GM21381 (cell line): ENCODE data around the gene FAM234A.
"Not testable (repeated sequence)": the region's sequence is repeated elsewhere in the genome, so short reads cannot be mapped to it uniquely, and the experiment has no call there.

Experiments used
- ATAC-seq: cut with Tn5 transposase; IDR thresholded peaks from one replicate; pipeline ENCODE4 v1.9.1; 2021; ENCODE audit warnings: mild to moderate bottlenecking, moderate library complexity; ENCODE audit not compliant: unreplicated experiment

Gene FAM234A

DNA sequence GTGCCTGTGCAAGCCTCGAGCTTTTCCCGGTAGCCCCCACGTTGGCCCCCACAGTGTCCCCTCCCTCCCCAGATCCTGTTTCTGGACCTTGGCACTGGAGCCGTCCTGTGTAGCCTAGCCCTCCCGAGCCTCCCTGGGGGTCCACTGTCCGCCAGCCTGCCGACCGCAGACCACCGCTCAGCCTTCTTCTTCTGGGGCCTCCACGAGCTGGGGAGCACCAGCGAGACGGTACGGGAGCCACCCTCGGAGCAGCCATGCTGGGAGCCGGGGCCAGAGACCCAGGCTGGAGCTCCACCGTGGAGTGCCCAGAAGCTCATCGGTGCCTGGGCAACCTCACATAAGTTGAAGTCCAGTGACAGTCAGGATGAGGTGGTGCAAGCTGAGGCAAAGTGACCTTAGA, 29.3 kb downstream of the FAM234A start:
- no peak for ATAC-seq

DNA sequence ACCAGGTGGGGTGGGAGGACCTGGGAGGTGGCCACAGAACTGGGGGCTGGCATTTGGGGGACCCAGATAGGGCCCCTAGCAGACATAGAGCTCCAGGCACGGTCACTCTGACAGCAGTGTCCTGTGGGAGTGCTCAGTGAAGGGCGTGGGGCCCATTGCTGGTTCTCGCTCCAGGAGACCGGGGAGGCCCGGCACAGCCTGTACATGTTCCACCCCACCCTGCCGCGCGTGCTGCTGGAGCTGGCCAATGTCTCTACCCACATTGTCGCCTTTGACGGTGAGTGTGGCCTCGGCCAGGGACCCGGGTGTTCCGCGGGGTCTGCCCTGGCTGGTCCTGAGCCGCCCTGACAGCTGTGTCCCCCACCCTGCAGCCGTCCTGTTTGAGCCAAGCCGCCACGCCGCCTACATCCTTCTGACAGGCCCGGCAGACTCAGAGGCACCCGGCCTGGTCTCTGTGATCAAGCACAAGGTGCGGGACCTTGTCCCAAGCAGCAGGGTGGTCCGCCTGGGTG, 29.9 kb downstream of the FAM234A start:
- ATAC-seq, result no peak

DNA sequence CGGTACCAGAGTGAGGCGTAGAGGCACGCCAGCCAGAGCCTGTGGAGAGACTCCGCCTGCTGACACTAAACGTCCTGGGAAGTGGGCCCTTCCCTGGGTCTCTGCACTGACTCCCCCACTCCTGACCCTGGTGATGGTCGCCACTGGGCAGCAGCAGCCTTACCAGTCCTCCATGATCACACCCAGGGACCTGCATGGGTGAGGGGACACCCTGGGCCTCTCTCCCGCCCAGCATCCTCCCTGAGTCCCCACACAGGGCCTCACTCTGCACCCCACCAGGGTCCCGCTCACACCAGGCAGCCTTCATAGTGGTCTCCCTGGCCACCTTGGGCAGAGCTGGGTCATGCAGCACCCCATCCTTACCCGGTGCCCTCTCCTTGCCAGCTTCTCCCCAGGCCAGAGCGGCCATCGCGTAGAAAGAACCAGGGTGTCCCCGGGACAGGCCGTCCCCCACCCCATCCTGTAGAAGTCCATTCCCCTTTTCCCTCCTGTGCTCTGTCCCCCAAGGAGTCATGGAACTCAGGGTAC, 30.4 kb downstream of the FAM234A start:
- no peak for ATAC-seq

DNA sequence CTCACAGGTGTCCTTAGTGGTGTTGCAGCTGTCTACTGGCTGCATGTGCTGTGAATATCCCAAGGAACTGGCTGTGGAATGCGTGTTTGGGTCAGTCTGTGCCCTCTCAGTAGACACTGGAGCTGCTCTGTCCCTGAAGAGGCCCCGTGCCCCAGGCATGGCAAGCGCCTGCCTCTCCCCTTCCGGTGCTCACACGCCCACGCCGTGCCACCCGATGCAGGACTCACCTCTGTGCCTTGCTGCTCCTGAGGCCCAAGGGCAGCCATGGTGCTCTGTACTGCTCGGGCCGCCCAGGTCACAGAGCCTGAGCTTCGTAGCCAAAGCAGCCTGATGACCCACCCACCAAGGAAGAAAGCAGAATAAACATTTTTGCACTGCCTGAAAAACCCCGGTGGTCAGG, 31.1 kb downstream of the FAM234A start:
- no peak for ATAC-seq

DNA sequence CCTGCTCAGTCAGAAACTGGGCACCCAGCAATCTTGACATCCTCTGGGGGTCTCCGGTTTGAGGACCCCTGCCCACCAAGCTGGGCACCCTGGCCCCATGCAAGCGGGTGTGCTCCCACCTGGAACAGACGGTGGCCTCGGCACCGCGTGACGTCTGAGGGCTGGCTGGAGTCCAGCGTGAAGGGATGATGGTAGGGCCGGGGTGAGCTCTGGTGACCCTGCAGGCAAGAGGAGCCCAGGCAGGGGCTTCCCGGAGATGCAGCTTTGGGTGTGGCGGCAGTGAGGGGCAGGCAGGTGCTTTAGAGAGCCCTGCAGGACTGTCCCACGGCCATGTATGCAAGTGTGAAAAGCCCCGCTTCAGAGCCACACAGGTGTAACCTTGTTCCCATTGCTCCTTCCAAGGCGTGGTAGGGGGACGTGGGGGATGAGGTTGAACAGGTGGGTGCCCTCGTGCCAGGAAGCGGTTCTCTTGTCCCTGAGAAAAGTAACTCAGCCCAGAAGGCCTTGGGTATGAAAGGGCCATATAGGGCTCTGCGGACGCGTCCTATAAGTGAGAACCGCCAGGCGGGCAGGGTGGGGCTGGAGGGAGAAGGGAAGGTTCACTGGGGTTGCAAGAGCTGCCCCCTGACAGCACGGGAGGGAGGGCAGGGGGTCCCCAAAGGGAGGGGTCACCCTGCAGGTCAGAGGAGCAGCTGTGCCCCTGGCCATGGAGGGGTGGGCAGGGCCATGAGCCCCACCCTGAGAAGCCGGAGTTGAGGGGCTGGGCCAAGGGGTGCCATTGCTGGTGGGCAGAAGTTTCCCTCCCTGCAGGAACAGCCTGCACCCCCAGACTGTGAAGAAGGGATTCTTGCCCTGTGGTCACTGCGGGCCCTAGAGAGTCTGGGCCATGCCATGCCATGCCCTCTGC, 31.9 kb downstream of the FAM234A start:
- ATAC-seq, result no peak

DNA sequence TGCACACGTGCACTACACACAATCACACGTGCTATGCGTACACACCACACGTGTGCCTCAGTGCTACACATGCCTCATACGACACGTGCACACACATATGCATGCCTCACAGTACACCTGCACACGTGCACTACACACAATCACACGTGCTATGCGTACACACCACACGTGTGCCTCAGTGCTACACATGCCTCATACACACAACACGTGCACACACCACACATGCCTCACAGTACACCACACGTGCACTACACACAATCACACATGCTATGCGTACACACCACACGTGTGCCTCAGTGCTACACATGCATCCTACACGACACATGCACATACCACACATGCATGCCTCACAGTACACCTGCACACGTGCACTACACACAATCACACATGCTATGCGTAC, 32.9 kb downstream of the FAM234A start:
- not testable (repeated sequence) for ATAC-seq

DNA sequence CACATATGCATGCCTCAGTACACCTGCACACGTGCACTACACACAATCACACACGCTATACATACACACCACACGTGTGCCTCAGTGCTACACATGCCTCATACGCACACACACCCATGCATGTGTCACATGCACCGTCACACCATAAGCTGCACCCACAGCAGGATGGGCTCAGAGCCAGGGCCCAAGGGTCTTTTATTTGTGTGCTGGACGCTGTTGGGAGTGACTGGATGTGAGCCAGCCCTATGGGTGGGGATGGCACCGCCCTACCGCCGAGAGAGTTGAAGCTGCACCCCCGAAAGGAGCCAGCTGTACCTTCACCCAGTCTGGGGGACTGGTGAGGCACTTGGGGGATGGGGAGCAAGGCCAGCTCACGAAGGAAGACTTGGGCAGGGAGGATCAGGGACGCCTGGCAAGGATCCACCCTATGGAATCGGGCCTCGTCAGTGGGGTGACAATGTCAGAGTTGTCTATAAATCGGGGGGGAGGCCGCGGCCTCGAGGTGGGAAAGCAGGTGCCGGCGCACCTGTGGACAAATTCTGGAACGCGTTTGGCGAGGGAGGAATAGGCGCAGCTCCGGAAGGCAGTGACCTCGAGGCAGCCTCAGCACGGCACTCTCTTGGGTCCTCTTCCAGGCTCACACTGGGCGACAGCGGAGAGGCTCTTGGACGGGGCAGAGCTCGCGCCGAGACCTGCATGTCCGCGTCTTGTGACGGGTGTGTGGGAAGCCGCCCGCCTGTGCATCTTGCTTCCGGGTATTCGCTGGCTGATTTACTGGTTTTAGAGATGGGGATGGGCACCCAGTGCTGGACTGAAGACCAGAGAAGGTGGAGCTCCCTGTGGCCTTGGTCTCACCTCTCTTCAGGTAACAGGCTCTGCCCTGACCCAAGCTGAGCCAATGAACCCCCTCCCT, 33.8 kb downstream of the FAM234A start:
- no peak for ATAC-seq

DNA sequence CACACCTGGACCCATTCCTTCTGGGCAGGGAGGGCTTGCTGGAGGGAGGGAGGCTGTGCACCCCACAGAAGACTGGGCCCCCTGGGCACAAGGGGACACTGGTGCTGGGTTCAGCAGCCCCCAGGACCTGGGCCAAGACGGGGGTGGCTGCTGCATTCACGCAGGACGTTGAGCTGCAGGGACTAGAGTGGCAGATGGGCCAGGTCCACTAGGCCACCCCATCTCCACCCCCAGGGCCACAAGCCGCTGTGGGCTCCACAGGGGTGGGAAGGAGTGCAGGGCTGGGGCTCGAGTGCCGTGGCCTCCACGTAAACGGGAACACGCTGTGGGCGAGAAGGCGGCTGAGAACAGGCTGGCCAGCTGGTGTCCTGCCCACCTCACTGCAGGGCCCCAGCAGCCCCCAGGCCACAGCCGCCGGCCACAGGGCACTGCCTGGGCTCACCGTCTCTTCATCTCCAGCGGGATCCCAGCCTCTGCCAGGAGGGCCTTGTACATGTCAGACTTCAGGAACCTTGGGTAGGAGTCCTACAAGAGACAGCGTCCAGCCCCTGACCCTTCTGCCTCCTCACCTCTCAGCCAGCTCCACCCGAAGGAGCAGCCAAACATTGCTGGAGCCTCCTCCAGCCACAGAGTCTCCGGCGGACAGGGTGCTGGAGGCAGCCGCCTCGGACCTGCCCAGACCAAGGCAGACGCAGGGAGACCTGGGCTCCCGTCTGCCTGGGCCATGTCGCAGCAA, 34.6 kb downstream of the FAM234A start:
- no peak for ATAC-seq

DNA sequence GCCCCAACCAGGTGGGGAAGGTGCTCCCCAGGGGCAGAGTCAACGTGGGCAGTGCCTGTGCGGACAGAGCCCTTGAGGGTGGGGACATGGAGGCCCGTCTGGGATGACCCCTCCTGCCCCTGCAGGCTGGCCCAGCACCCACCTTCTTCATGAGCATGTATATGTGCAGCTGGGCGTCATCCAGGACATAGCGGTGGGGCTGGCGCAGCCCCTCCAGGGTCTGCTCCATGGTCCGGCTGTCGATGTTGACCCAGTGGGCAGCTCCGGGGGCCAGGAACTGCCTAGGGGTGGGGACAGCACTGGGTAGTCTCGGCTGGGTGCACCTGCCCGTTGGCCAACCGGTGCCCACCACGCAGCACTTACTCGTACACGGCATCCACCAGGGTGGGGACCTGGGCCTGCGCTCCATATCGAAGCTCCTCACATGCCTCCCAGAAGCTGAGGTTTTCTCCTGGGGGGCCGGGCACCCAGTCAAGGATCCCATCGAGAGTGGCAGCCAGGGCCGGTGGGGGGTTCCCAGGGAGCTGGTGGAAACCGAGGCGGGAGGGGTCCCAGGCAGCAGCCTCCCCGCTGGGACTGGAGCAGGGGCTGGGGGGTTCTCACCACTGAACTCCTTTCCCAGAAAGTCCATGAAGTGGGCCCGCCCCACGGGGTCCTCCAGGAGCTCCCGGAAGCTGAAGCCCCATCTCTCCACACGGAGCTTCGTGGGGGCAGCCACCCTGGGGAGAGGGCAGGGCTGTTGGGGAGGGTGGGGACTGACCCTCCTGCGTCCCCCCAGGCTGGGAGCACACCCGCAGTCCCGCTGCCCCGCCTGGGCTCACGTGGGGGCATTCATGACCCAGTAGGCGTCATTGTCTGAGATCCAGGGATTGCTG, 36.0 kb downstream of the FAM234A start:
- ATAC-seq, result no peak

DNA sequence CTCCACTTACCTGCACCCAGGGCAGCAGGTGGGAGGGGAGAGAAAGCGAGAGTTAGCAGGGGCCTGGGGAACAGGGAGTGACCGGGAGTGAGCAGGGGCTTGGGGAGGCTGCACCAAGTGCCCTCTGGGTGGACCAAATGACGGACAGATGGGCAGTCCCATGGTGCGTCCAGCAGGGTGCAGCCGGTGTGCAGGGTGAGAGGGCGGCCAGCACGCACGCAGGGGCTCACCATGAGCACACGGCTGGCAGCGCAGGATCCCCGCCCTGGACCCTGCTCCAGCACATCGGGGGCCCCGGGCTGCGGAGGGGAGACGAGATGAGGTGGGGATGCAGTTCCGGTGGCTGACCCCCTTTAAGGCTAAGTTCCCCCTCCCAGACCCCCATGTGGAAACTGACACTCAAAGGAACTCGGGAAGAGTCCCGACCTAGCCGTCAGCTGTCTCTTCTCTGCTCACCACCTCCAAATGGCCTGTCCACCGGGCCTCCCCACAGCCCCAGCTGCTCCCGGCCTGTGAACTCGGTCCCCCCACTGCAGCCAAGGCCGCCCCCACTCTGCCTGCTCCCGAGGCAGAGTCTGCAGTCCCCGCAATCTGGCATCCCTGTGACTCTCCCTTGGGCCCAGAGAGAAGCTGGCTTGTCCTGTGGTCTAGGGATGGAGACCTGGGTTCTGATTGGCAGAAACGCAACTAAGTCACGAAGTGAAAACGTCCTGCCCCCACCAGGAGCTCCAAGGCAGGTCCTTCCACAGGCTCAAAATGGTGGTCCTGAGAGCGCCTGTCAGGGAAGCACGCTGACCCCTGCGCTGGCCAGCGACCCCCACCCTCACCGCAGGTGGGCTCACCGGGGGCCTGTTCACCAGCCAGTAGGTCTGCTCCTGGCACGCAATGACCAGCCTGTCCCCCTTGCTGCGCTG, 38.3 kb downstream of the FAM234A start:
- no peak for ATAC-seq

DNA sequence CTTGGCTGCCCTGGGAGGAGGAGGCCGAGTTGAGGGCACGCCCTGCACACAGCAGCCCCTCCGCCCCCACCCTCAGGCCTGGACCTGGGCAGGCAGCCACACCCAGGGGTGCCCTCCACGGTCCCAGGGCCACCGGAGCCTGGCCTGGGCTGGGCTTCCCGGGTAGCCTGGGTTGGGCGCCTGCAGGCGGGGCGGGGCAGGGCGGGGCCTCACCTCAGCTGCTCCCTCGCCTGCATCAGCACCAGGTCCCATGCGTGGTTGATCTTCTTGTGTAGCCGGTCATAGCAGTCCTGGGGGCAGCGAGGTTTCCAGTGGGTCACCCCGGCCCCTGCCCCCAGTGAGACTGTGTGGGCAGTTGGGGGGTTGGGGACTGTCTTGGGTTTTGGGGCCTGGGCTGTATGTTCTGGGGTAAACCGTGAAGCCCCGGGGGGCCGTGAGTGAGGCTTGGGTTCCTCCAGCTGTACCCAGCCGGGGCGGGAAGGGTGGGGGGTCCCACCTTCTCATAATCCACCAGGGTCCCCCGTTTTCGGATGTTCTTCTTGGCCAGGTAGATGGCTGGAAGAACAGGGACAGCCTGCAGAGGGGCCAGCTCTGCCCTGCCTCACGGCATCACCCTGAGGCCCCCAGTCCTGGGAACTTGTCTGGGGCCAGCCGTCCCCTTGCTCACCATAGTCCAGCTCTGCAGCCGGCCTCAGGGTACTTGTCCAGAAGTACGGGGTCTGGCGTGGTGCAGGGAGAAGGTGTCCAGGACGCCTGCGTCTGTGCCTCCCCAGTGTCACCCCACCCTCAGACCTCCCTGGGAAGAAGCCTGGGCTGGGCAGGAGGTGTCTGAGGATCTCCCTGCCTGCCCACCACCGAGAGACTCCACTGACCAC, 39.2 kb downstream of the FAM234A start:
- ATAC-seq, result no peak

DNA sequence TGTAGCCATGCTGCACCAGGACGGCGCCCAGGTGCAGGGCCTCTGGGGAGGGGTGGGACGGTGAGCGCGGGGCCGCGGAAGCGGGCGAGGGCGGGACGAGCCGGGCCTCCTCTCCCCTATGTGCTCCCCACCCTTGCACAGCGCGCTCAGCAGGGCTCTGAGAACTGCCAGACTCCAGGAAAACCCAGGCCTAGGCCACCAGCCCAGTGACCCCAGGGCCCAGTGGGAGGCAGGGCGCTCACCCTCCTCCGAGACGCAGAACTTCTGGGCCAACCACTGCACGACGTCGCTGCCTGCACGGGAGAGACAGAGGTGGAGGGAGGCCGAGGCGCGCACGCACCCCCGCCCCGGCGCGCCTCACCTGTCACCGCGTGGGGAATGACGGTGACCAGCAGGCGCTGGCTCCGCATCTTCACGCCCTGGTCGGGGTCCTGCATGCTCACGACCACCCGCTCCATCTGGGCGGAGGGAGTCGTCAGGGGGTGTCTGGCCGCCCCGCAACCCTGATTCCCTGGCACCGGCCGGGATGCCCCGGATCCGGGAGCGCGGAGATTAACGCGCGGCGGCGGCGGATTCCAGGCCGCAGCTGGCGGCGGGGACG, 40.5 kb downstream of the FAM234A start:
- ATAC-seq, result no peak

DNA sequence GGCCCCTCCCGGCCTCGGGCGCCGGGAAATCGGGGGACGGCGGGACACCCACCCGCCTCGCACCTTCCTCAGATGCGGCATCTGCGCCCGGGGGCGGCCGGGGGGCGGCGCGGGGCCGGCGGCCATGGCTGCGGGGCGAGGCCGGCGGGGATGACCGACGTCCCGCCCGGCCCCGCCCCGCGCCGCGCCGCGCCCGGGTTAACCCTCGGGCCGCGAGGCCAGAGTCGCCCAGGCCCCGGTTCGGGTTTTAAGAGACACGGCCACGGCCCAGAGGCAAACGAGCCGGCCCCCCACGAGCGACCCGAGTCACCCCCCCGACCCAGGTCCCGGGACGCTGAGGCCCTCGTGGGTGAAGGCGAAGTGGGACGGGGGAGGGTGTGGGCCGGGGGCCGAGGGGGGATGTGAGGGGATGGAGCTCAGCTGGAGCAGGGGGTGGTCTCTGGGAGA, 41.2 kb downstream of the FAM234A start, which contains the start of gene RGS11:
RGS11 (minus strand) TSS at position 159 of the 447 bp plus-strand sequence; CDS start at position 126, 33 bp downstream.
- no peak for ATAC-seq

DNA sequence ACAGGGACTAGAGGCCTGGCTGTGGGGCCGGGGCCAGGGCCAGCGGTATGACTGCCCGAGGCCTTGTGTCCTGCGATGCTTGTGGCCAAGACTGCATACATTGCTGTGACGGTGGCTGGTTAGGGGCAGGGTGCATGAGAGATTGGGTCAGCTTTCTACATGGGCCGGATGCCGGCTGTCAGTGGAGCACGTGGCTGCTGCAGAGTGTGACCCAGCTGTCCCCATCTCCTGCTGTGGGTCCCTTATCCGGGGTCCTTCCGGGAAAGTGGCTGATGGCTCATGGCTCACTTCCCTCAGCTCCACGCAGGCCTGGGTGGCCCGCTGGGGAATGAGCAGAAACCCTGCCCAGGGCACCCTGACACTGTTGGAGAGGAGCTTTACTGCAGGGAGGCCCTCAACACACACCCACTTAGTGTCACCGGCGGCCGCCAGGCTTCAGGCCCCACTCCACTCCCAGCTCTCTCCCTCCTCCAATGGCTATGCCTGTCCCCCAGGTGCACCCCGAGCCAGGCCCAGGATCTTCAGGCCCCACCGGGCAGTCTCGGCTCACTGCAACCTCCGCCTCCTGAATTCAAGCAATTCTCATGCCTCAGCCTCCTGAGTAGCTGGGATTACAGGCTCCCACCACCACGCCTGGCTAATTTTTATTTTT, 41.9 kb downstream of the FAM234A start:
- ATAC-seq, result no peak

DNA sequence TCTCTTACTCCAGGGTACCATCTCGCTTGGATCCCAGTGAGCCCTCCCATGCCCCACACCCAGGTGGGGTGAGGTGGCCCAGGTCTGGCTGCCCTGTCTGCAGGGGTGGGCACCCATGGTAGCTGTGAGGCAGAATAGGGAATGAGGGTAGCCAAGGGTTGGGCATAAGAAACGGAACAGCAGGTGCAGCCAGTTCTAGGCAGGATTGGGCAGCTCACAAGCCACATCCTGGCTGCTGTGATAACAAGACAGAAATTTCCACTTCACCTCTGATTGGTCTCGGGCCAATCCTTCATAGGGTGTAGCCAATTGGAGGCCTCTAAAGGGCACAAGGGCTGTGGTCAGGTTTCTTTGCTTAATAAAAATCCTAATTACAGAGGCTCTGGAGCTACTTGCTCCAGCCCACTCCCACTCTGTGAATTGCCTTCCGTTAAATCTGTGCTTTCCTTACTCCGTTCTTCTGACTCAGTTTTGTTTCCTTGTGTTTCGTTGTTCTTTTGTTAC, 44.3 kb downstream of the FAM234A start:
- ATAC-seq, result no peak

DNA sequence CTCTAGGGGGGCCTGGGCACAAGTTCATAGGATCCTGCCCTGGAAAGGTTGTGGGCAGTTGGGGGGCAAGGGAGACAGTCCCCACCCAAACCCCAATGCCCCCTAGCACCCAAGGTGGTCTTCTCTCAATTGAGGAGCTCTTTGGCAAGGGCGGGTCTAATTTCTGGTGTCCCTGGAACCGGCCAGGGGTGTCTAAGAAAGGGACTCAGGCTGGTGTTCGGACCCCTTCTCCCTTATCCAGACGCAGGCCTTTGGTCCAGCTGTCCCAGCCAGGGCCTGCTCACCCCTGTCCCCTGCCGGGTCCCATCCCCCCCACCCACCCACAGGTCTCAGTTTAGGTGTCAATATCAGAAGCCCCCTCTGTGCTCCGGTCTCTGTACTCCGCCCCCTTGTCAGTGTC, 44.9 kb downstream of the FAM234A start:
- no peak for ATAC-seq
